HUES6 (cell line): ENCODE results near the gene MTRF1L.
A peak's percentile ranks its signal among the peaks of the same experiment; 100 is the strongest.
"Not testable (repeated sequence)": the region's sequence is repeated elsewhere in the genome, so short reads cannot be mapped to it uniquely, and the experiment has no call there.

Experiments
- H3K27ac ChIP-seq: 2 replicates; pipeline ENCODE4 v1.7.0; 2013; ENCODE audit warnings: low read depth, mild to moderate bottlenecking, low read length, inconsistent platforms
- H3K27me3 ChIP-seq: 2 replicates; pipeline ENCODE4 v1.6.1; 2013; ENCODE audit warnings: low read length; ENCODE audit not compliant: control insufficient read depth, insufficient read depth
- H3K36me3 ChIP-seq: 2 replicates; pipeline ENCODE4 v1.6.1; 2013; ENCODE audit warnings: low read length; ENCODE audit not compliant: control insufficient read depth, insufficient read depth
- H3K4me1 ChIP-seq: 2 replicates; pipeline ENCODE4 v1.6.1; 2013; ENCODE audit warnings: low read length; ENCODE audit not compliant: control insufficient read depth, insufficient read depth
- H3K4me3 ChIP-seq: 2 replicates; pipeline ENCODE4 v1.5.1; 2013; ENCODE audit warnings: low read depth, low read length
- H3K9ac ChIP-seq: one replicate; pipeline ENCODE4 v1.6.1; 2013; ENCODE audit warnings: mild to moderate bottlenecking, low read length
- H3K9me3 ChIP-seq: 2 replicates; pipeline ENCODE4 v1.6.1; 2013; ENCODE audit warnings: low read depth, low read length; ENCODE audit not compliant: control insufficient read depth, insufficient read depth

The MTRF1L gene

DNA sequence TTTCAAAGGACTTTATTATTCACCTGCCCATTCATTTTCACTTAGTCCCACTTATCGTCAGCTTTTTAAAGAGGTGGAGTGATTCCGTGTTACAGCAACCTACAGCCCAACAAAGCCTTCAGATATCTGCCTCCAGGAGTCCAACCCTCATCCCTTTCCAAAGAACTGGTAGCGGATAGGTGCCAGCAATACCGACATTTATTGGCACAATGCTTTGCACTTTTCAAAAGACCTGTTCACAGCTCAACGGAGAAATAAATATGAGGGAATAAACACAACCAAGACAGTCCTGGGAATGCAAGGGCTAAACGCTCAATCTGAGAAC is 819 bp upstream of the MTRF1L start:
- peak overlapping the region; percentile 98 for H3K4me3 ChIP-seq
- no peaks in the 10 kb centered on the region for H3K9me3 ChIP-seq
- peak overlapping the region; percentile 97 for H3K9ac ChIP-seq
- peaks cover 6% of the 10 kb centered on the region for H3K4me1 ChIP-seq
- H3K27ac ChIP-seq = peak overlapping the region; percentile 75
- H3K27me3 ChIP-seq = no peaks in the 10 kb centered on the region
- H3K36me3 ChIP-seq = peaks cover 16% of the 10 kb centered on the region

DNA sequence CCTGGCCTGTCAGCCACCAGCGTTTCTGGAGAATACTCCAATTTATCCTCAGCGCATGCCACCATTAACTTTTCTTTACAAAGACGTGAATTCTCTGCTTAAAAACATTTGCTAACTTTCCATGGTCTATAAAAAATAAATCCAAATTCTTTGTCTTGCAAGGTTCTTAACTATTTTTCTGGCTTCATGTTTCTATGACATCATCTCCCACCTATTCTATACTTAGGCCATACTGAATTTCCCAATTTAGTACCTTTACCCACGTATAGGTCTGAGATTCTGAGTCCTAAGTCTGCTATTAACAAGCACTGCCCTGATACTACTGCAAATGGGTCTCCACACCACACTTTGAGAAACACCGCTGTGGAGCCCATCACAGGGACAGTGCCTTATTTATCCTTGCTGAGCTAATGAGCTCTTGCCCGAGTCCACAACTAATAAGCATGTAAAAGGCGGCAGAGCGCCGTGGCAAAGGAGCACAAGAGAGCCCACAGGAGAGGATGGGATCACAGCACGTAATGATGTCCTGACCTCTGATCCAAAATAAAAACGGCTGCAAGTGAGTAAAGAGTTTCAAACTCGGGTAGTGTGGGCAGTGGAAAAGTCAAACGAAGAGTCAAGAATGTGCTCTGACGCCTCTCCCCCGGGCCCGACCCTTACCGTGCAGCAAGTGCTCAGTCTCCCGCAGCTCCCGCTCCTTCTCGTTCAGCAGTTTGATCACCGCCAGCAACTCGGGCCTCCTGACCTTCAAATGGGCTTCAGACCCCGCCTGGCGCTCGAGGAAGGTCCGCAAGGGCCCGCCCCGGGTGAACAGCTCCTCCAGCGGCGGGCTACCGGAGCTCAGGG is 519 bp downstream of the MTRF1L start:
- Histone ChIP-seq H3K4me1 (peaks cover 6% of the 10 kb centered on the region), H3K36me3 (peaks cover 27% of the 10 kb centered on the region), H3K4me3 (peak overlapping the region; percentile 98), H3K27me3 (no peaks in the 10 kb centered on the region), H3K9me3 (no peaks in the 10 kb centered on the region), H3K9ac (peak overlapping the region; percentile 97), H3K27ac (peak overlapping the region; percentile 58; the same call in 1 of the 2 replicates)

DNA sequence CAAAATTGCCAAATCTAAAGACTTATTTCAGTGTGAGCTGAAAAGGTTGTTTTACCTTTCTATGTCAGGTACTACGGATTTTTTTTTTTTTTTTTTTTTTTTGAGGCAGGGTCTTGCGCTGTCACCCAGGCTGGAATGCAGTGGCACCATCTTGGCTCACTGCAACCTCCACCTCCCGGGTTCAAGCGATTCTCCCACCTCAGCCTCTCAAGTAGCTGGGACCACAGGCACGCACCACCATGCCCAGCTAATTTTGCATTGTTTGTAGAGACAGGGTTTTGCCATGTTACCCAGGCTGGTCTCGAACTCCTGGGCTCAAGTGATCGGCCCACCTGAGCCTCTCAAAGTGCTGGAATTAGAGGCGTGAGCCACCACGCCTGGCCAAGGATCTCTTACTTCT is 1.7 kb downstream of the MTRF1L start:
- not testable (repeated sequence) for H3K9ac ChIP-seq, H3K27me3 ChIP-seq, H3K27ac ChIP-seq, H3K9me3 ChIP-seq, H3K4me1 ChIP-seq
- Histone ChIP-seq H3K4me3 (peak overlapping the region; percentile 98), H3K36me3 (peaks cover 39% of the 10 kb centered on the region)

DNA sequence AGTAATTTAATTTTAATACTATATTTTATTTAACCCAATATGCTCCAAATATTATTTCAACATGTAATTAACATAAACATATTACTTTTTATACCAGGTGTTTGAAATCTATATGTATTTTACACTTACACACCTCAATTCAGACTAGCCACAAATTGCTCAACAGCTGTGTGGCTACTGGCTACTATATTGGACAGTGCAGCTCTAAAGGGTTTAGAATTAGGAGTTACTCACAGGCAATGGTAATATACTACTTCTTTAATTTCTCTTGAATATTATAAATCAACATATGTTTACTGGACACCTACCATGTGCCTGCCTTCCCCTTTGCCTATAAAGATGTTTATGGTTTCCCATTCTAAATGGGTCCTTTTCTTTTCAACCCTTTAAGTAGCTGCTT is 2.3 kb downstream of the MTRF1L start:
- no peaks in the 10 kb centered on the region for H3K9me3 ChIP-seq
- H3K4me3 ChIP-seq = no peak overlapping the region
- no peak overlapping the region for H3K9ac ChIP-seq
- no peaks in the 10 kb centered on the region for H3K27me3 ChIP-seq
- H3K27ac ChIP-seq = no peak overlapping the region
- peaks cover 45% of the 10 kb centered on the region for H3K36me3 ChIP-seq
- H3K4me1 ChIP-seq = peaks cover 6% of the 10 kb centered on the region

DNA sequence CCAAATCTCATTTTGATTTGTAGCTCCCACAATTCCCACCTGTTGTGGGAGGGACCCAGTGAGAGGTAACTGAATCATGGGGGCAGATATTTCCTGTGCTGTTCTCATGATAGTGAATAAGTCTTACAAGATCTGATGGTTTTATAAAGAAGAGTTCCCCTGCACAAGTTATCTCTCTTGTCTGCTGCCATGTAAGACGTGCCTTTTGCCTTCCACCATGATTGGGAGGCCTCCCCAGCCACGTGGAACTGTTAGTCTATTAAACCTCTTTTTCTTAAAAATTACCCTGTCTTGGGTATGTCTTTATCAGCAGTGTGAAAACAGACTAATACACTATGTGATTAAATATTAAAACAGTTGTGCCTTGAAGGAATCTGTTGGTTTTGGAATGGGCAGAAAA is 3.0 kb downstream of the MTRF1L start:
- H3K4me3 ChIP-seq, H3K9me3 ChIP-seq, H3K27me3 ChIP-seq, H3K4me1 ChIP-seq, H3K9ac ChIP-seq, H3K27ac ChIP-seq: not testable (repeated sequence)
- peaks cover 49% of the 10 kb centered on the region for H3K36me3 ChIP-seq

DNA sequence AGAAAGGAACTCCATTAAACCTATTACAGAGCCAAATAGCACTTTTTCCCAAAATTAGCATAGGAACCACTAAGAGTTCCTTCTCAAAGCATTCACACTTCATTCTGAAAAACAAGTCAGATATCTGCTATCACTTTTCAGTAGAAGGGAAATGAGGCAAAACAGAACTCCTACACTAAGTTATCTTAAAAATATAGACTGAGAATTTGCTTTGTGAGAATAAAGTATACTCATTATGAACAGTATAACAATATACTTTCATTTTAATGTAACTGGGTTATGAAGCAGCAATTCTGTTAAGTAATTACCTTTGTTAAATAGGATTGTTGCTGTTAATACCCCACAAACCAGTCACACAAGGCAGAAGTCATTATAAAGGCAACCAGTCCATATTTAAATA is 8.7 kb downstream of the MTRF1L start:
- no peak overlapping the region for H3K9ac ChIP-seq
- H3K27ac ChIP-seq = no peak overlapping the region
- no peaks in the 10 kb centered on the region for H3K4me1 ChIP-seq
- peaks cover 73% of the 10 kb centered on the region for H3K36me3 ChIP-seq
- H3K27me3 ChIP-seq = no peaks in the 10 kb centered on the region
- no peak overlapping the region for H3K4me3 ChIP-seq
- H3K9me3 ChIP-seq = no peaks in the 10 kb centered on the region

DNA sequence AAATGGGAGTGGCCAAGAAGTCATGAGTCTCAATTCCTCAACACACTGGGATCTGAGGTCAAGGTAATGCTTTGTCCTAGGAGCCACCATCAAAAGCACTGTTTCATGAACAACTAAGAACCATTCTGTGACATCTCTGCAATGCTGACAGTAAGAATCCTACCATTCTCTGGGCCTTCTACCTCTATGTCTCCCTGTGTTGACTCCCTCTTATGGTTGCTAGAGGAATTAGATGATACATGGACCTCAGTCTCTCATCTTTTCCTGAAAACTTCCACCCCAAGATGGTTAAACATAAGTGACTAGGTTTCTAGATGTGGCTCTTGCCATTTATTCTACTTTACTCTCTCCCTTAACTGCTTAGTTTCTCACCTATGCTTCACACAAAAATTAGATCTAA is 9.1 kb downstream of the MTRF1L start:
- no peak overlapping the region for H3K4me3 ChIP-seq
- no peak overlapping the region for H3K9ac ChIP-seq
- no peaks in the 10 kb centered on the region for H3K27me3 ChIP-seq
- H3K36me3 ChIP-seq = peaks cover 73% of the 10 kb centered on the region
- H3K4me1 ChIP-seq = no peaks in the 10 kb centered on the region
- no peak overlapping the region for H3K27ac ChIP-seq
- no peaks in the 10 kb centered on the region for H3K9me3 ChIP-seq

DNA sequence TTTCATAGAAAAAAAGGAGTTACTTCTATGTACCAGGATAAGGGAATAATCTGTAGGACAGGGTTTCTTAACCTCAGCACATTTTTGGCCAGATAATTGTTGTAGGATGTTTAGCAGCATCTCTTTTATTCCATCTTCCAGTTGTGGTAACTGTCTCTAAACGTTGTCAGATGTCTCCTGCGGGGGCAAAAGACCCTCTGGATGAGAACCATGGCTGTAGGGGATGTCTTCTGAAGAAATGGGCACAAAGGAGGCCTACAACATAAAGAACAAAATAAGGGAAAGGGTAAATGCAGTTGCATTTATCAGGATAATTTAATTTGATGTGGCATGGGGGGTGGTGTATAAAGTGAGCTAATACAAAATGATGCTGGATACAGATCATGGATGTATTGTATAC is 15.5 kb downstream of the MTRF1L start:
- Histone ChIP-seq H3K4me1 (no peaks in the 10 kb centered on the region), H3K9me3 (no peaks in the 10 kb centered on the region), H3K9ac (no peak overlapping the region), H3K27me3 (no peaks in the 10 kb centered on the region), H3K4me3 (no peak overlapping the region), H3K36me3 (peaks cover 22% of the 10 kb centered on the region), H3K27ac (no peak overlapping the region)

DNA sequence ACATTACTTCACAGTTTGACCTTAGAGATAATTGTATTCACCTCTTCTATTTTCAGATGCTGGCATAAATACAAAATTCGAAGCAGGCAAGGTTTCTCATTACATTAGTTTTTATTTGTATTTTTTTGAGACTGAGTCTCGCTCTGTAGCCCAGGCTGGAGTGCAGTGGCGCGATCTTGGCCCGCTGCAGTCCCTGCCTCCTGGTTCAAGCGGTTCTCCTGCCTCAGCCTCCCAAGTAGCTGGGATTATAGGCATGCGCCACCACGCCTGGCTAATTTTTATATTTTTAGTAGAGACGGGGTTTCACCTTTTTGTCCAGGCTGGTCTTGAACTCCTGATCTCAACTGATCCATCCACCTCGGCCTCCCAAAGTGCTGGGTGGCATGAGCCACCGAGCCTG is 17.2 kb downstream of the MTRF1L start:
- H3K9ac ChIP-seq = peak overlapping the region; percentile 2
- not testable (repeated sequence) for H3K9me3 ChIP-seq, H3K27me3 ChIP-seq, H3K4me1 ChIP-seq, H3K27ac ChIP-seq
- H3K36me3 ChIP-seq = peaks cover 12% of the 10 kb centered on the region
- H3K4me3 ChIP-seq = peak overlapping the region; percentile 95

DNA sequence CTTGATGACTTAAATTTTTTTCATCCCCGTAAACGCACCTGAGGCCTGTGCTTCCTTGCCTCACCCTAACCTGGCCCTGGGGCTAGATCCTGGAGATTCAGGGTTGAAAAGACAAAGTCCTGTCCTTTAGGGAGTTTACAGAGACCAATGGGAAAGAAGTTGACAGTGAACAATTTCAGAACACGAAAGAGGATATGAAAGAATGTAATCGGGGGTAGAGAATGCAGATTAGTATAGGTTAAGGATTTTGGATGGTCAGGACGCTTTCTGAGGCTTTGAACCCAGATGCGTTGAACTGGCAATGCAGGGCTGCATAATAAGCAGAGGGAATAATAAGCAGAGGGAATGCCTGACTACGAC is 18.0 kb downstream of the MTRF1L start:
- H3K27ac ChIP-seq = peak overlapping the region; percentile 34; the same call in 1 of the 2 replicates
- H3K27me3 ChIP-seq = no peaks in the 10 kb centered on the region
- H3K36me3 ChIP-seq = peaks cover 8% of the 10 kb centered on the region
- H3K9ac ChIP-seq = peak overlapping the region; percentile 97
- H3K4me1 ChIP-seq = peaks cover 8% of the 10 kb centered on the region; the same call in 1 of the 2 replicates
- H3K9me3 ChIP-seq = no peaks in the 10 kb centered on the region
- peak overlapping the region; percentile 95 for H3K4me3 ChIP-seq

DNA sequence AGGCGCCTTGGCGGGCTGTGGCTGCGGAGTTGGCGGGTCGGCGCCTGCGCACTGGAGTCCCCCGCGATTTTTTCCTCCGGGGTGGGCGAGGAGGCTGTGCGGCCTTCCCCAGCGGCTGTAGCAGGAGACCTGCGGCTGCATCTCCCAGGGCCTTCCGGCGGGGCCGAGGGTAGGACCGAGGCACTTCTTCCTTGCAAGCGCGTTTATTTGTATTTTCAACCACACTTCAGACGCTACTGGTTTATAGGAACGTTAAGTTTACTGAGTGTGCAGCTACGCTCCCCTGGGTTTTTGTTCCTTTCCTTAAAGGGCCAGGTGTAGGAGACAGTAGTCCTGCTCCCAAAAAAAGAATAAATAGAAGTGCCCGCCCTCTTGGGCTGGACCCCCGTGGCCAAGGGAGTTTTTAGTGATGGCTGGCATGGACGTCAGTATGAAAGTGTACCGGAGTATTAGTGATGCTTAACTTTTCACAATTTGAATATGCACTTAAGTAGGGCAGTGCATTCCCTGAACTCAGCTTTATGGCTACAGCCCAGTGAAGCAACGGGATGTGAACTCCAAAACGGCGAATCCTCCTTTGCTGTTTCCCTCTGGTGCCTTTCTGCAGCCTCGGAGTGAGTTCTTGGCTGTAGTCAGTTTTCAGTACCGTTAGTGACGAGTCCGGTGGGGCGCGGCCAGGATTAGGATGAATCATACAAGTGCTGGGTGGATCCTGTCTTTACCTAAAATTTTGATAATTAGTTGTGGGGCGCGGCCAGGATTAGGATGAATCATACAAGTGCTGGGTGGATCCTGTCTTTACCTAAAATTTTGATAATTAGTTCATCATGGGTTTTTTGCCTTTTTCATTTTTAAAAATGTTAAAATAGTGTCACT is 18.6 kb downstream of the MTRF1L start:
- Histone ChIP-seq H3K4me3 (peak overlapping the region; percentile 95), H3K9me3 (no peaks in the 10 kb centered on the region), H3K27me3 (no peaks in the 10 kb centered on the region), H3K36me3 (peaks cover 9% of the 10 kb centered on the region), H3K4me1 (peaks cover 14% of the 10 kb centered on the region; the same call in 1 of the 2 replicates), H3K27ac (peak overlapping the region; percentile 81), H3K9ac (peak overlapping the region; percentile 97)
